ENCODE measurements around the gene UPK2. TPM values are rescaled to one million over a fixed set of nuclear protein-coding genes. Genes with fewer than 3 reads are reported as not detected.
"Not testable (repeated sequence)": the region's sequence is repeated elsewhere in the genome, so short reads cannot be mapped to it uniquely, and the experiment has no call there.

UPK2 gene
- polyA plus RNA-seq, 1 of the 3 experiments (the other 2 are of a cell fraction) = 0.15 TPM

DNA sequence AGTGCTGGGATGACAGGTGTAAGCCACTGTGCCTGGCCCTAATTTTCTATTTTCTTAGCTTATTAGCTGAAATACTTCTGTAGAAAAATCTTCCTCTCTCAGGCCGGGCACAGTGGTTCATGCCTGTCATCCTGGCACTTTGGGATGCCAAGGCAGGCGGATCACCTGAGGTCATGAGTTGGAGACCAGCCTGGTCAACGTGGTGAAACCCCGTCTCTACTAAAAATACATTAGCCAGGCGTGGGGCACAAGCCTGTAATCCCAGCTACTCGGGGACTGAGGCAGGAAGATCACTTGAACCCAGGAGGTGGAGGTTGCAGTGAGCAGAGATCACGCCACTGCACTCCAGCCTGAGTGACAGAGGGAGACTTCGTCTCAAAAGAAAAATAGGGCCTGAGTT, 28.2 kb downstream of the UPK2 start:
- H2AFZ ChIP-seq (ENCODE audit: low read depth); H4K20me1 ChIP-seq (ENCODE audit: insufficient read depth); H3K4me2 ChIP-seq; H3F3A ChIP-seq (replicated peaks; ENCODE audit: insufficient read depth); H3K9me3 ChIP-seq; POLR2A ChIA-PET; DNase-seq; H3K9ac ChIP-seq; H3K27ac ChIP-seq (ENCODE audit: low read depth in 2 of 2, low read length in 1 of 2); H3K36me3 ChIP-seq (replicated peaks in 1 of 2; ENCODE audit: control insufficient read depth in 1 of 2, insufficient read depth in 2 of 2, low read length in 1 of 2); H3K4me1 ChIP-seq (ENCODE audit: control insufficient read depth in 1 of 2, insufficient read depth in 2 of 2, low read depth in 1 of 2, low read length in 1 of 2); H3K79me2 ChIP-seq (ENCODE audit: insufficient read depth); H3K4me3 ChIP-seq (ENCODE audit: low read depth in 2 of 2, low read length in 1 of 2); CTCF ChIA-PET; H3K9me2 ChIP-seq; H3K27me3 ChIP-seq (ENCODE audit: insufficient read depth): not testable (repeated sequence)
- 84% methylated on average over 6 of the region's 8 CpGs for WGBS (ENCODE audit: low lambda C conversion rate)

DNA sequence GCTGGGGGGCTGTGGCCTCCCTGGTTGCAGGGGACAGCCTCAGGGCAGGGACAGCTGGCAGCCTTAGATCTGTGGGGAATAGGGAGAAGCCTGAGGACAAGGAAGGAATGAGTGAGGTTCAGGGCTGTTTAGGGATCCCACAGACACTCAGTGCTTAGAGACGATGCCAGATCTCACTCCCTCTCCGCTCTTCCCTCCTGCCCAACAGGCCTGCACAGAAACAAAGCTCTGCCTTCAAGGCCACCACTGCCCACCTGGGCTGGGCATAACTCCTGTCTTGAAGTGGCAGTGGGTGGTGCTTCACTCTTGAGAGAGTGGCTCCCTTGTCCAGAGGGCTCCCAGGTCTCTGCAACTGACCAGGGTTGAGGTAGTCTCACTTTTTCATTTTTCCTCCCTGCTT, 28.7 kb downstream of the UPK2 start:
- no peaks in the 10 kb centered on the region for H4K20me1 ChIP-seq (ENCODE audit: insufficient read depth)
- no peaks in the 10 kb centered on the region for H3K9me3 ChIP-seq
- 100% methylated on average over 2 of the region's 2 CpGs for WGBS (ENCODE audit: low lambda C conversion rate)
- no peak for DNase-seq
- H3K9ac ChIP-seq = no peak overlapping the region
- no peaks in the 10 kb centered on the region for H3K36me3 ChIP-seq (replicated peaks in 1 of 2; ENCODE audit: control insufficient read depth in 1 of 2, insufficient read depth in 2 of 2, low read length in 1 of 2)
- no peak overlapping the region for H2AFZ ChIP-seq (ENCODE audit: low read depth)
- no peak for TF ChIP-seq RFX5 (IDR thresholded peaks at IDR 0.05; ENCODE audit: low read length)
- TF ChIP-seq FOXM1 (IDR thresholded peaks at IDR 0.05; ENCODE audit: low read depth) = no peak
- no peak for TF ChIP-seq RXRA (IDR thresholded peaks at IDR 0.05; ENCODE audit: borderline replicate concordance, low read depth)
- no peak for TF ChIP-seq TEAD4 (IDR thresholded peaks at IDR 0.05; ENCODE audit: borderline replicate concordance, insufficient read depth)
- TF ChIP-seq CHD2 (IDR thresholded peaks at IDR 0.05; ENCODE audit: low read length, partially characterized antibody) = no peak
- no peak for TF ChIP-seq RCOR1 (IDR thresholded peaks at IDR 0.05; ENCODE audit: low read length)
- no peak for TF ChIP-seq SMC3 (IDR thresholded peaks at IDR 0.05; ENCODE audit: low read depth, low read length)
- no peak for TF ChIP-seq GABPA (IDR thresholded peaks at IDR 0.05; ENCODE audit: low read depth)
- no peak for TF ChIP-seq TAF1 (IDR thresholded peaks at IDR 0.05; ENCODE audit: borderline replicate concordance, low read depth, low read length)
- TF ChIP-seq, protein P1, sequence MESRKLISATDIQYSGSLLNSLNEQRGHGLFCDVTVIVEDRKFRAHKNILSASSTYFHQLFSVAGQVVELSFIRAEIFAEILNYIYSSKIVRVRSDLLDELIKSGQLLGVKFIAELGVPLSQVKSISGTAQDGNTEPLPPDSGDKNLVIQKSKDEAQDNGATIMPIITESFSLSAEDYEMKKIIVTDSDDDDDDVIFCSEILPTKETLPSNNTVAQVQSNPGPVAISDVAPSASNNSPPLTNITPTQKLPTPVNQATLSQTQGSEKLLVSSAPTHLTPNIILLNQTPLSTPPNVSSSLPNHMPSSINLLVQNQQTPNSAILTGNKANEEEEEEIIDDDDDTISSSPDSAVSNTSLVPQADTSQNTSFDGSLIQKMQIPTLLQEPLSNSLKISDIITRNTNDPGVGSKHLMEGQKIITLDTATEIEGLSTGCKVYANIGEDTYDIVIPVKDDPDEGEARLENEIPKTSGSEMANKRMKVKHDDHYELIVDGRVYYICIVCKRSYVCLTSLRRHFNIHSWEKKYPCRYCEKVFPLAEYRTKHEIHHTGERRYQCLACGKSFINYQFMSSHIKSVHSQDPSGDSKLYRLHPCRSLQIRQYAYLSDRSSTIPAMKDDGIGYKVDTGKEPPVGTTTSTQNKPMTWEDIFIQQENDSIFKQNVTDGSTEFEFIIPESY (IDR thresholded peaks at IDR 0.05; ENCODE audit: borderline replicate concordance, low read depth) = no peak
- TF ChIP-seq FOSL2 (IDR thresholded peaks at IDR 0.05; ENCODE audit: borderline replicate concordance, low read depth) = no peak
- no peak for TF ChIP-seq SIN3A (IDR thresholded peaks at IDR 0.05; ENCODE audit: borderline replicate concordance, low read depth, low read length)
- TF ChIP-seq, protein P2, sequence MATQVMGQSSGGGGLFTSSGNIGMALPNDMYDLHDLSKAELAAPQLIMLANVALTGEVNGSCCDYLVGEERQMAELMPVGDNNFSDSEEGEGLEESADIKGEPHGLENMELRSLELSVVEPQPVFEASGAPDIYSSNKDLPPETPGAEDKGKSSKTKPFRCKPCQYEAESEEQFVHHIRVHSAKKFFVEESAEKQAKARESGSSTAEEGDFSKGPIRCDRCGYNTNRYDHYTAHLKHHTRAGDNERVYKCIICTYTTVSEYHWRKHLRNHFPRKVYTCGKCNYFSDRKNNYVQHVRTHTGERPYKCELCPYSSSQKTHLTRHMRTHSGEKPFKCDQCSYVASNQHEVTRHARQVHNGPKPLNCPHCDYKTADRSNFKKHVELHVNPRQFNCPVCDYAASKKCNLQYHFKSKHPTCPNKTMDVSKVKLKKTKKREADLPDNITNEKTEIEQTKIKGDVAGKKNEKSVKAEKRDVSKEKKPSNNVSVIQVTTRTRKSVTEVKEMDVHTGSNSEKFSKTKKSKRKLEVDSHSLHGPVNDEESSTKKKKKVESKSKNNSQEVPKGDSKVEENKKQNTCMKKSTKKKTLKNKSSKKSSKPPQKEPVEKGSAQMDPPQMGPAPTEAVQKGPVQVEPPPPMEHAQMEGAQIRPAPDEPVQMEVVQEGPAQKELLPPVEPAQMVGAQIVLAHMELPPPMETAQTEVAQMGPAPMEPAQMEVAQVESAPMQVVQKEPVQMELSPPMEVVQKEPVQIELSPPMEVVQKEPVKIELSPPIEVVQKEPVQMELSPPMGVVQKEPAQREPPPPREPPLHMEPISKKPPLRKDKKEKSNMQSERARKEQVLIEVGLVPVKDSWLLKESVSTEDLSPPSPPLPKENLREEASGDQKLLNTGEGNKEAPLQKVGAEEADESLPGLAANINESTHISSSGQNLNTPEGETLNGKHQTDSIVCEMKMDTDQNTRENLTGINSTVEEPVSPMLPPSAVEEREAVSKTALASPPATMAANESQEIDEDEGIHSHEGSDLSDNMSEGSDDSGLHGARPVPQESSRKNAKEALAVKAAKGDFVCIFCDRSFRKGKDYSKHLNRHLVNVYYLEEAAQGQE (IDR thresholded peaks at IDR 0.05; ENCODE audit: low read depth, low read length) = no peak
- TF ChIP-seq, protein P3, sequence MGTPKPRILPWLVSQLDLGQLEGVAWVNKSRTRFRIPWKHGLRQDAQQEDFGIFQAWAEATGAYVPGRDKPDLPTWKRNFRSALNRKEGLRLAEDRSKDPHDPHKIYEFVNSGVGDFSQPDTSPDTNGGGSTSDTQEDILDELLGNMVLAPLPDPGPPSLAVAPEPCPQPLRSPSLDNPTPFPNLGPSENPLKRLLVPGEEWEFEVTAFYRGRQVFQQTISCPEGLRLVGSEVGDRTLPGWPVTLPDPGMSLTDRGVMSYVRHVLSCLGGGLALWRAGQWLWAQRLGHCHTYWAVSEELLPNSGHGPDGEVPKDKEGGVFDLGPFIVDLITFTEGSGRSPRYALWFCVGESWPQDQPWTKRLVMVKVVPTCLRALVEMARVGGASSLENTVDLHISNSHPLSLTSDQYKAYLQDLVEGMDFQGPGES (IDR thresholded peaks at IDR 0.05; ENCODE audit: low read depth, low read length) = no peak
- no peak for TF ChIP-seq RAD21 (IDR thresholded peaks at IDR 0.05; ENCODE audit: low read length)
- no peak for TF ChIP-seq EZH2phosphoT487 (IDR thresholded peaks at IDR 0.05; ENCODE audit: borderline replicate concordance, low read depth)
- TF ChIP-seq NRF1 (IDR thresholded peaks at IDR 0.05; ENCODE audit: low read depth, low read length) = no peak
- TF ChIP-seq JUND (IDR thresholded peaks at IDR 0.05) = no peak
- no peak for TF ChIP-seq TCF12 (IDR thresholded peaks at IDR 0.05)
- TF ChIP-seq NFIC (IDR thresholded peaks at IDR 0.05; ENCODE audit: borderline replicate concordance) = no peak
- H3K27me3 ChIP-seq (ENCODE audit: insufficient read depth) = no peaks in the 10 kb centered on the region
- no peaks in the 10 kb centered on the region for H3K9me2 ChIP-seq
- H3K4me3 ChIP-seq (ENCODE audit: low read depth in 2 of 2, low read length in 1 of 2) = no peak overlapping the region
- peaks cover 3% of the 10 kb centered on the region for H3F3A ChIP-seq (replicated peaks; ENCODE audit: insufficient read depth)
- POLR2A ChIA-PET = interaction anchor here (0.6 kb wide), 1 partner anchor 29 kb away, joined by 3 read pairs; no protein-coding TSS in a partner anchor
- H3K4me2 ChIP-seq = no peak overlapping the region
- H3K27ac ChIP-seq (ENCODE audit: low read depth in 2 of 2, low read length in 1 of 2) = no peak overlapping the region
- CTCF ChIA-PET = interaction anchor here (1.8 kb wide), 1 partner anchor 29 kb away, joined by 4 read pairs; the partner anchor contains the start of gene UPK2
- H3K4me1 ChIP-seq (ENCODE audit: control insufficient read depth in 1 of 2, insufficient read depth in 2 of 2, low read depth in 1 of 2, low read length in 1 of 2) = no peaks in the 10 kb centered on the region
- H3K79me2 ChIP-seq (ENCODE audit: insufficient read depth) = no peaks in the 10 kb centered on the region
